Hepatic stellate cell (primary cell): ENCODE measurements around the gene ZNF532.
"Not testable (repeated sequence)": the region's sequence is repeated elsewhere in the genome, so short reads cannot be mapped to it uniquely, and the experiment has no call there.

Source experiments
- DNase-seq: peaks from one replicate; pipeline ENCODE4 v3.0.0; 2011; ENCODE audit warnings: low spot score

The ZNF532 gene, protein sequence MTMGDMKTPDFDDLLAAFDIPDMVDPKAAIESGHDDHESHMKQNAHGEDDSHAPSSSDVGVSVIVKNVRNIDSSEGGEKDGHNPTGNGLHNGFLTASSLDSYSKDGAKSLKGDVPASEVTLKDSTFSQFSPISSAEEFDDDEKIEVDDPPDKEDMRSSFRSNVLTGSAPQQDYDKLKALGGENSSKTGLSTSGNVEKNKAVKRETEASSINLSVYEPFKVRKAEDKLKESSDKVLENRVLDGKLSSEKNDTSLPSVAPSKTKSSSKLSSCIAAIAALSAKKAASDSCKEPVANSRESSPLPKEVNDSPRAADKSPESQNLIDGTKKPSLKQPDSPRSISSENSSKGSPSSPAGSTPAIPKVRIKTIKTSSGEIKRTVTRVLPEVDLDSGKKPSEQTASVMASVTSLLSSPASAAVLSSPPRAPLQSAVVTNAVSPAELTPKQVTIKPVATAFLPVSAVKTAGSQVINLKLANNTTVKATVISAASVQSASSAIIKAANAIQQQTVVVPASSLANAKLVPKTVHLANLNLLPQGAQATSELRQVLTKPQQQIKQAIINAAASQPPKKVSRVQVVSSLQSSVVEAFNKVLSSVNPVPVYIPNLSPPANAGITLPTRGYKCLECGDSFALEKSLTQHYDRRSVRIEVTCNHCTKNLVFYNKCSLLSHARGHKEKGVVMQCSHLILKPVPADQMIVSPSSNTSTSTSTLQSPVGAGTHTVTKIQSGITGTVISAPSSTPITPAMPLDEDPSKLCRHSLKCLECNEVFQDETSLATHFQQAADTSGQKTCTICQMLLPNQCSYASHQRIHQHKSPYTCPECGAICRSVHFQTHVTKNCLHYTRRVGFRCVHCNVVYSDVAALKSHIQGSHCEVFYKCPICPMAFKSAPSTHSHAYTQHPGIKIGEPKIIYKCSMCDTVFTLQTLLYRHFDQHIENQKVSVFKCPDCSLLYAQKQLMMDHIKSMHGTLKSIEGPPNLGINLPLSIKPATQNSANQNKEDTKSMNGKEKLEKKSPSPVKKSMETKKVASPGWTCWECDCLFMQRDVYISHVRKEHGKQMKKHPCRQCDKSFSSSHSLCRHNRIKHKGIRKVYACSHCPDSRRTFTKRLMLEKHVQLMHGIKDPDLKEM (N-terminal part only)

DNA sequence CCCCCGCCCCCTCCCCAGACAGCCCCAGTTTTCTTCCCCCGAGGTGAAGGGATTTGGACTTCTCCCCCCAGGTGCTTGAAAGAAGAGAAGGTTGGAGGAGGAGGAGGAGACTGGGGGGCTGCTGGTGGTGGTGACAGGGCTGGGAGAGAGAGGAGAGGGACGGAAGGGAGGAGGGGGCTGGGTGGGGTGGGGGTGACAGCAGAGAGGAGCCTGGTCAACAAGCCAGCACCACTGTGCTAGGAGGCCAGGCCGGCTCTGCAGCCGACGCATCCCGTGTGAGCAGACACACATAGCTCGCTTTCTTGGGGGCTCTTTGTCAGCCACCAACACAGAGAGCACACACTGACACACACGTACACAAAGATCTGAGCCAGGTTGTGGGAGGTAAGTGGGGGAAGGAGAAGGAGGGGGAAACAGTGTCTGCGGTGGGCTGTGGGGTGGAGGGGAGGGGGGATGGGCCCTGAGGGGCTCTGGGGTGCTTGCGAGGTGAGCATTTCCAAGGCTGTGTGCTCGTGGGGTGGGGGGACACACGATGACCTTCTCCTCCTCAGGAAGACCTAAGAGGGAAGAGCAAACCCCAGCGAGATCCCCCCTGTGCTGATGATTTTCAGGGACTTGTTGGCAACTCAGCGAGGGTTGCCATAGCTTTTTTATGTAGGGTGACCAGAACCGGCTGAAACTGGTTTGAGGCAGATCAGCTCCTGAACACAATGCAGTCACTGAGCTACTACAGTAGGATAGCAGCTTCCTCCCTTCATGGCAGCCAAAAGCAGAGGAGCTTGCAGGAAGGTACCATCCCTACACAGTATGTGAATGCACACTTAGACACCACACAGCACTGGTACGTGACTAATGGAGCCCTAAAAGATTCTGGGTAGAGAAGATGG lies at the start of gene ZNF532:
TSS of gene ZNF532 (plus strand) at position 732 of the 887 bp plus-strand sequence. CDS start 53,411 bp downstream, outside the sequence.
- DNase-seq = peak; percentile 75

- no peak for DNase-seq
Observed at GRCh38 chr18:58819051-58819450, 45.6 kb upstream of the ZNF532 start.

- no peak for DNase-seq
Observed at GRCh38 chr18:58820251-58820650, 44.4 kb upstream of the ZNF532 start.

GRCh38 chr18:58822944-58823343 lies 41.7 kb upstream of the ZNF532 start:
- no peak for DNase-seq

GRCh38 chr18:58823412-58823811 lies 41.3 kb upstream of the ZNF532 start:
- no peak for DNase-seq

- not testable (repeated sequence) for DNase-seq
Observed at GRCh38 chr18:58826926-58827325, 37.8 kb upstream of the ZNF532 start.

DNA sequence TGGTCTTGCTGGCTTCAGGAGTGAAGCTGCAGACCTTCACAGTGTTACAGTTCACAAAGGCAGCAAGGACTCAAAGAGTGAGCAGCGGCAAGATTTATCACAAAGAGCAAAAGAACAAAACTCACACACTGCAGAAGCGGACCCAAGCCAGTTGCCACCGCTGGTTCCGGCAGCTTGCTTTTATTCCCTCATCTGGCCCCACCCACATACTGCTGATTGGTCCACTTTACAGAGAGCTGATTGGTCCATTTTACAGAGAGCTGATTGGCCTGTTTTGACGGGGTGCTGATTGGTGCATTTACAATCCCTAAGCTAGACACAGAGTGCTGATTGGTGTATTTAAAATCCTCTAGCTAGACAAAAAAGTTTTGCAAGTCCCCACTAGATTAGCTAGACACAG lies 37.2 kb upstream of the ZNF532 start:
- DNase-seq = no peak

GRCh38 chr18:58827886-58828285 lies 36.8 kb upstream of the ZNF532 start:
- no peak for DNase-seq

GRCh38 chr18:58828399-58829121 lies 36.1 kb upstream of the ZNF532 start:
- no peak for DNase-seq

- DNase-seq = no peak
Observed at GRCh38 chr18:58829263-58829662, 35.4 kb upstream of the ZNF532 start.

- DNase-seq = not testable (repeated sequence)
Observed at GRCh38 chr18:58829886-58830285, 34.8 kb upstream of the ZNF532 start.

DNA sequence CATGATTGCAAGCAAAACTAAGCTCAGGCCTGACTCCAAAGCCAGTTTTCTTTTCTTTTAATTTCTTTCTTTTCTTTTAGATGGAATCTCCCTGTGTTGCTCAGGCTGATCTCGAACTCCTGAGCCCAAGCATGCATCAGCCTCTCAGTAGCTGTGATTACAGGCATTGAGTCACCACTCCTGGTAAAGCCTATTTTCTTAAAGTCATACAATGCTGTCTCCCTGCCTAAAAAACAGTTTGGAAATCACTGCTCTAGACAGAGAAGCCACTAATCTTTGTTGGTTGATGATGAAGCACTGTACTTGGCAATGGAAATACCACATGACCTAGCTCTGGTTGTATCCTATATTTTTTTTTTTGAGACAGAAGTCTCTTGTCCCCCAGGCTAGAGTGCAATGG lies 33.1 kb upstream of the ZNF532 start:
- DNase-seq = peak; percentile 47

GRCh38 chr18:58838165-58838860 lies 26.4 kb upstream of the ZNF532 start:
- DNase-seq = no peak

- no peak for DNase-seq
Observed at GRCh38 chr18:58838946-58839345, 25.7 kb upstream of the ZNF532 start.

GRCh38 chr18:58842978-58843687 lies 21.5 kb upstream of the ZNF532 start:
- no peak for DNase-seq

DNA sequence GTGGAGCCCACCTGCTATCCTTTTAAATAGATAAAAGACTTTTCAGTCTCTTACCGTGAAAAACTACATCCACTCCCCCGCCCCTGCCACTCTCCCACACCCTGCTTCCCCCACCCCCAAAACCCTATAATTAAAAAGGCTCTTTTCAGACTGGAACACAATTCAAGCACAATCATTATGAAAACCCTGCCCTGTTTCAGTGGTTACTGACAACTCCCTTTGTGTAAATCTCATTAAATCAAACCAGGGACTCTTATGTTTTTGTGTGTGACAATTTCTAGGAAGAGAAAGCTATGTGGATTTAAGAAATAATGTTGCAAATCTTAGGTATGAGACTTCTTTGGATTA lies 21.0 kb upstream of the ZNF532 start:
- DNase-seq = no peak

DNA sequence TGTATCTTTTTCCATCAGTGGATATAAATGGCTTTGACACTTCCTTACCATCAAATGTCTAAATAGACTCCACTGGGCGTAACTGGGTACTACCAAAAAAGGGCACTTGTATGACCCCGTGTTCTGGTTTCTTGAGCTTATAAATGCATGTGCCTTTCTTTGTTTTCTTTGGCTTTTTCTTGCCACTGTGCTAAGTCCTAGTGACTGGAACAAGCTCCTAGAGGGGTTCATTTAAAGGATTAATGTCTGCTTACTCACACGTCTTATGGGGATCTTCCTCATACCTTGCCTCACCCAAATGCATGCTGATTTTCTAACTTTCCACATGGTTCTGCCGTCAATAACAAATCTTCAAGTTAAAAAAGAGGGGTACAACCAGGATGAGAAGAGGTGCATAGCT lies 19.8 kb upstream of the ZNF532 start:
- DNase-seq = no peak

- DNase-seq = no peak
Observed at GRCh38 chr18:58845928-58846724, 18.6 kb upstream of the ZNF532 start.
